HG03280 (cell line): ENCODE data around the gene PACSIN2.
A peak's percentile ranks its signal among the peaks of the same experiment; 100 is the strongest.
"Not testable (repeated sequence)": the region's sequence is repeated elsewhere in the genome, so short reads cannot be mapped to it uniquely, and the experiment has no call there.

Experiments
- ATAC-seq: cut with Tn5 transposase; IDR thresholded peaks from one replicate; pipeline ENCODE4 v1.9.1; 2021; ENCODE audit warnings: mild to moderate bottlenecking, moderate library complexity; ENCODE audit not compliant: unreplicated experiment

Gene PACSIN2

GRCh38 chr22:42948294-42948693 lies 66.7 kb downstream of the PACSIN2 start:
- no peak for ATAC-seq

DNA sequence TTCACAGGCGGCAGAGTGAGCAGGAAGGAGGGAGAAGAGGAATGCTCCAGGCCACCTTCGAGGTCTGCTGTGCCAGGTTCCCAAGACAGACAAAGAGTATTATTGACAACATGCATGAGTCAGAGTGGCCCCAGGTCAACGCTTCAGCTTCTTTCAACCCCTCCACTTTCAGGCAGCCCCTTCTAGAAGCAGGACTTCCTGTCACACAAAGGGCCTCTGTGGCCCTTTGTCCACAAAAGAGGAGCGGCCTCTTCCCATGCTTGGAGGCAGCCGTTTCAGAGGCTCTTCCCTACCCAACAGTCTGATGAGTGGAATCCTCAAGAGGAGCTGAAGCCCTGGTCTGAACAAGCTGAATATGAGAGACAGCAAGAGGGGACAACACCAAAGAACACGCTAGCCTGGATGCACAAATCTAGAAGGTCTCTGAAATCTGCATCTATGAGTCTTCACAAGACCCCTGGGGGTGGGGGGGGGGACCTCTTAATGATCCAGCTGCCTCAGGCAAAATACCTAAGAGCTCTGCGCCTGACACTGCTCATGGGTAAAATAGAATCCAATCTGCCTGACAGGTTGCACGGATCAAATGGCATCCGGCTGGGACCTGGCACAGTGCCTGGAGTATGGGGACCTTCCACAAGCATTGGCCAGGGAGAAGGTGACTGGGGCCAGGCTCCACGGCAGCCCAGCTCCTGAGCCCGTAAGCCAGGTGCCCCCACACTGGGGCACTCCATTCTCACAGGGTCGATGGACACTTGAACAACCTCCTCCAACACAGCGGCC lies 67.5 kb downstream of the PACSIN2 start:
- no peak for ATAC-seq

DNA sequence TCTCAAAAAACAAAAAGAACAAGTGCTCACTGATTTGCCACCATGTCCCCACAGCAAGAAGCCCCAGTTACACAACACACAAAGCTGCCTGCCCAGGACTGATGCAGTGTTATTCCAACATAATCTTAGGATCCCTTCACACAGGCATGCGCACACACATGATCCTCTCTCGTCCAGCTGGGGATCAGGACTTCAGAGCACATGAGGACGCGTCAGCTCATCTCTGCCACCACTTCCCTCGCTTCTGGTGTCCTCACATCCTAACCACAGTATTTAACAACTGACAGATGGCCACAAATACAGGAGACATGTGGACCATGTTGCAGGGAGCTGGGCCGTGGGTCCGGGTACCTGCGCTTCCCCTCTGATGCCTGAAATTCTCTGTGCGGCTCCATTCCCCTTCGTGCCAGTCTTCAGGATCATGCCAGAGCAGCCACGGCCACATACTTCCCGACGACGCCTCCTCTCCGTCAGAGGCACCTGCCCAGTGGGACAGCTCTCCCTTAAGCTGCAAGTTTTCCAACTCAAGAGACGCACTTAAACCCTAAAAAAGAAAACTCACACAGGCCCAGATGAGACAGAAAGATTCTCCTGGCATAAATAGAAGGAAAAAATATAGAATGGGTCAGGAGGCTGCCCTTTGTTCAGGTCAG lies 68.3 kb downstream of the PACSIN2 start:
- ATAC-seq: no peak

DNA sequence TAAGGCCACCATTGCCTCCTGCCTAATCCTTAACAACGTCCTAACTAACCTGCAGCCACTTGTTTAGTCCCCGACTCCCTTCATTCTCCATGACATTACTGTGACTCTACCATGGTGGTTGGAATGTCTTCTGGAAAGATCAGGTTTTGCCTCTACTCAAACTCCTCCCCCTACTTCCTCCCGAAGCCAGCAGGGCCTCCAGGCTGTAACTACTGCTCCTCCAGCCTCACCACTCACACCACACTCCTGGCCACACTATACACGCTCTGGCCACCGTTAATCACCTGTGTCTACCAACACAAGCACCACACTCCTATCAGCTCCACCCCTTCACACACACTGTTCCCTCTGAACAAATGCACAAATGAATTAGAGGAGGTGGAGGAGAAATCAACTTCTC lies 69.2 kb downstream of the PACSIN2 start:
- ATAC-seq: no peak

GRCh38 chr22:42945027-42945426 lies 69.9 kb downstream of the PACSIN2 start:
- ATAC-seq: no peak

DNA sequence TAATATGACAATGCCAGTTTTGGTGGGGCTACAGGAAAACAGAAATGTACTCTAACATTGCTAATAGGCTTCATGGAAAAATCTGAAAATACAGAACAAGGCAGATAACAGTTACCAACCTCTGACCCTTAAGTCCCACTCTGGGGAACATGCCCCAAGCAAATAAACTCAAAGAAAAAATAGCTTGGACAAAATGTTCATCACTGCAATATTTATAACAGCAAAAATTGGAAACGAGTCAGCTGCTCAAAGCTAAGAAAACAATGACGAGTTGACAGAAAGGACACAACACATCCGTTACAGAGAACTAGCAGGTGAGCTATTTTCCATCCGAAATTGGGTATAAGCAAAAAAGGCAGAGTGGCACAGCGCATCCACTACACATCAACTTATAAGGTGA lies 70.5 kb downstream of the PACSIN2 start:
- ATAC-seq: no peak

- ATAC-seq: no peak
Measured at GRCh38 chr22:42943981-42944380, 71.0 kb downstream of the PACSIN2 start.

- no peak for ATAC-seq
Measured at GRCh38 chr22:42942351-42942750, 72.6 kb downstream of the PACSIN2 start.

DNA sequence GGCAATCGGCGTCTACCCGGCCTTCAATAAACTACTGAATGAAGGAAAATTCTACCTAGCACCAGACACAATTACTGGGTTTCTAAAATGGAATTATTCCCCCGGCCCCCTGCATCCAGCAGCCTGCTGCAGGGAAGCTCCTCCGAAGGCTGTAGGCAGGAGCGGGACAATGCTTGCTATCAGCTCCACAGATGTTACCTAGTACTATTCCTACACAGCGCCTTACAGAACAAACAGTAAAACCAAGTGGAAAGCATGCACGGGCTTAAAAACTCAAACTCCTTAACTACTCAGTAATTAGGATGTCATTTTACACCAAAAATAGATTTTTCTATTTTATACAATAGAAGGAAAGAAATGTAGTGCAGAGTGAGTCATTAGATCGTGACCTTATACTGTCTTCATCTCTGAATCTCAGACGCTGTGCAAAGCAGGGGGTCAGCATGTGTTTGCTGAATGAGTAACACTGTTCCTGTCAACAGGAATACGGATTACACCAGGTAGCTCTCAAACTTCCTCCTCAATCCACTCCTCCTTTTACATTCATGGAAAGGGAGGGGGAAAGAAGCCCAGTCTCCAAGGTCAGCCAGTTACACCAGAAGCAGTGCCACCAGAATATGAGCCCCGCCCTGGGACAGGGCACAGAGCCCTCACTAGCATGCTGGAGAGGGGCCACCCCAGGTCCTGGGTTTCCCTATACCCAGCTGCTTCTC lies 74.9 kb downstream of the PACSIN2 start:
- no peak for ATAC-seq

DNA sequence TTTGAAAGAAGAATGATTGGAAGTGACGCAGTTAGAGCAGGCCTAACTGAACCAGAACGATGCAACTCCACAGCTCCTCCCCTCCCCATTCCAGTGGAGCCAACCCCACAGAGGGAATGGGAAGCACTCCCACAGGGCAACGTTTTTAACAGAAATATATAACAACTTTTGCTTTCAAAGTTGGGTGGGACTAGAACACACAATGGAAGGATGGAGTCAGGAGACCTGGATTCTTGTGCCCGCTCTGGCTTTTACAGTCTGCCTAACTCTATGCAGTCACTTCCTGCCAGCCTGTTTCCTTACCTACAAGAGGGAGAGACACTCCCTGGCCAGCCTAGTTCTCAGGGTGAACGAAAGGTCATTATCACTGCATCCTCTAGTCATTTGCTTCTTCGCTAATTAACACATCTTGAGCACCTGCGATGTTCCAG lies 75.5 kb downstream of the PACSIN2 start:
- ATAC-seq: no peak

GRCh38 chr22:42938976-42939375 lies 76.0 kb downstream of the PACSIN2 start:
- no peak for ATAC-seq

GRCh38 chr22:42938449-42938848 lies 76.5 kb downstream of the PACSIN2 start:
- ATAC-seq: no peak

- ATAC-seq: no peak
Measured at GRCh38 chr22:42937164-42937843, 77.6 kb downstream of the PACSIN2 start.

DNA sequence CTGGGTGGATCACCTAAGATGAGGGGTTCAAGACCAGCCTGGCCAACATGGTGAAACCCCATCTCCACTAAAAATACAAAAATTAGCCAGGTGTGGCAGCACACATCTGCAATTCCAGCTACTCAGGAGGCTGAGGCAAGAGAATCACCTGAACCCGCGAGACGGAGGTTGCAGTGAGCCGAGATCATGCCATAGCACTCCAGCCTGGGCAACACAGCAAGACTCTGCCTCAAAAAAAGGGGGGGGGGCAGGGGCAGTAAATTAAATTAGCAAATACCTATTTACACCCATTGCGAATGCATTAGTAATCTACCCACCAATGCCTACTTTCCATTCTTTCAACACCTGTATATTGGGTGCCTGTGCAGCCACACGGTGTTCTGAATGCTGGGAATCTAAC lies 78.3 kb downstream of the PACSIN2 start:
- ATAC-seq: not testable (repeated sequence)

- no peak for ATAC-seq
Measured at GRCh38 chr22:42934338-42934737, 80.6 kb downstream of the PACSIN2 start.

DNA sequence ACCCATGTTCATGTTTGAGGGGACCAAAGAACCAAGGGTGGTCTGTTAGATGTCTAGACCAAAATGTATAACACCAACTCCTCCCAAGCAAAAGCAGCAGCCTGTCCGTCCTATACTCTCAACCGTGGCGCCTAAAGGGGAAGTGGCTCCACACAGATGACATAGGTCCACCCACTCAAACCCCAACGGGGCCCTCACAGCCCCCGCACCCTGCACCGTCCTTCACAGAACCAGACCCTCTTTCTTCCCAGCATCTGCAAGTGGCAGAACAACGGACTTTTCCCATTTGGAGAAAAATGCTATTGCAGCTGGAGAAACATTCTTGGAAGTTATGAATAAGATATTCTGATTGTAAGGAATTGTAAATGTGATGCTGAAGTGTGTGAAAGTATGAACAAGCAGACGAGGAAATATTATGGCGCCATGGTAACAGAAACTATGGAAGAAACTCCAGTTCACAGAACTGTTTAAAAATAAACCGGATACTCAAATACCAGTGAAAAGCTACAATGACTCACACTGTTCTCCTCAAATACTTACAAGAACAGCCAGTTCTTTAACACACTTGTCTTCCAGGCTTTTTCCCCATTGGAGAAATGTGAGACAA lies 81.4 kb downstream of the PACSIN2 start:
- ATAC-seq: no peak

GRCh38 chr22:42932857-42933484 lies 82.0 kb downstream of the PACSIN2 start:
- no peak for ATAC-seq

- ATAC-seq: no peak
Measured at GRCh38 chr22:42932197-42932519, 82.8 kb downstream of the PACSIN2 start.

DNA sequence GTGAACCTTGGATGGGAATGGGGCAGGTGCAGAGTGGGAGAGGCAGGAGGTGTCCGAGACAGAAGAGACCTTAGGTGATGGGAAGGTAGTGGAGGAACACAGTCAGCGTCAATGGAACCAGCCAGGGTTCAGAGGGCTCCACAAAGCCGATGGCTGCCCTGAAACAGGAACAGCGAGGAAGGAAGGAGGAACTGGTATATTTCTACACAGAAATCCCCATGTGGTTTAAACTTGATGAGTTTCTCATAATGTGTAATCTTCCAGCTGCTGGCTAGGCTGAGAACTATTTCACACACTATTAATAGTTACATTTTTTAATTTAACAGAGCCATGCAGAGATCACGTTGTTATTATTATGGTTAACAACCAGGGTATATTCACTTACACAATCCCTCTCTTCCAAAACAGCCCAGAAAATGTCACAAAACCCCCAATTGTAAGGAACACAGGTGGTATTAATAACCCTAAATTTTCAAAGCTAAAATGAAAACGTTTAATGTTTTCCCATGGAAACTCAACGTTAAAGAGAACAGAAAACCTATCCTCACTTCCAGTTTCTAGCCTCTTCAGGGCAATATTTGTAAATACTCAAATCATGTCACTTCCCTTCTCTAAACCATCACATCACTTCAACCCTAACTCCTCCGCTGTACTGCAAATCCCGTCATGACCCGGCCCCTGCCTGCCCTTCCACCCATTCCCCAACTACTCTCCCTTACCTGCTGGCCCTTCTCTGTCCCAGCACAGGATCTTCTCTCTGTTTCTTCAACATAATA lies 83.3 kb downstream of the PACSIN2 start:
- ATAC-seq: peak; percentile 37
